ENCODE measurements around the gene DHDDS. TPM values are rescaled to one million over a fixed set of nuclear protein-coding genes. Genes with fewer than 3 reads are reported as not detected.

The DHDDS gene
- total RNA-seq, 2 experiments from 2014 or later, result 39.0 to 45.1 TPM

DNA sequence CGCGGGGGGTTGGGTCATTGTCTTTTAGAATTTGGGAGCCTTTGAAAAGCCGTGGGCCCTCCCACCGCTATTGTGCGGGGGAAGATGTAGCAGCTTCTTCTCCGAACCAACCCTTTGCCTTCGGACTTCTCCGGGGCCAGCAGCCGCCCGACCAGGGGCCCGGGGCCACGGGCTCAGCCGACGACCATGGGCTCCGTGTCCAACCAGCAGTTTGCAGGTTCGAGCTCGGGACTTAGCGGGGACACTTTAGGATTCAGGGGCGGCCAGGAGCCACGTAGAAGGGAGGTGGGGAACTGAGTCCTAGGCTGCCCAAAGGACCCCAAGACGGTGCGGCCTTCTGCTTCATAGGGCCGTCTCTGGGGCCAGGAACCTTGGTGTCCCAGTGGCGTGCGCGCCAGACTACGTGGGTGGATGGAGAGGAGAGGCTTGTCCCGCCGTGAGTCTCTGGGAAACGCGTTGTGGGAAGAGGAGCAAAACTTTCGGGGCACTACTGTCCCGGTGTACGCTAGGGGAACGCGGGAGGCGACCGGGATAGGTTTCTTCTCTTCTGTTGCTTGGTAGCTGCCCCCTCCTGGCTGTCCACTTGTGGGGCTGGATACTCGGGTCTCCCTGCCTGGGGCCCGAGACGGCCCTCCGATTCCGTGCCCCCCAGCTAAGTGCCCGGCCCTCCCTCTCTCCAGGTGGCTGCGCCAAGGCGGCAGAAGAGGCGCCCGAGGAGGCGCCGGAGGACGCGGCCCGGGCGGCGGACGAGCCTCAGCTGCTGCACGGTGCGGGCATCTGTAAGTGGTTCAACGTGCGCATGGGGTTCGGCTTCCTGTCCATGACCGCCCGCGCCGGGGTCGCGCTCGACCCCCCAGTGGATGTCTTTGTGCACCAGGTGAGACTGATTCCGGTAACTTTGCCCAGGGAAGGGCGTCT, 21.2 kb upstream of the DHDDS start, which contains the start of gene LIN28A:
Gene LIN28A, plus strand, starts transcription at position 112 of the 918 bp plus-strand sequence. Its CDS starts 75 bp downstream, at position 187.
- no peaks in the 10 kb centered on the region for H3K9me3 ChIP-seq (ENCODE audit: low read length)
- no peak for DNase-seq (ENCODE audit: low spot score)
- no peak within 1 kb of the TSS for H3K4me3 ChIP-seq (ENCODE audit: low read depth, low read length, poor library complexity, severe bottlenecking)
- H3K27ac ChIP-seq (ENCODE audit: low read depth, low read length, poor library complexity, severe bottlenecking), result no peak within 1 kb of the TSS
- CTCF ChIA-PET (ENCODE audit: unreplicated experiment), result no interaction called here
- peak within 1 kb of the TSS; percentile 29; the same call in 1 of the 2 replicates for H2AFZ ChIP-seq (ENCODE audit: low read length)
- no peaks in the 10 kb centered on the region for H3K36me3 ChIP-seq (ENCODE audit: insufficient read depth, low read length)
- no peaks in the 10 kb centered on the region for H3K9me2 ChIP-seq (ENCODE audit: insufficient read depth, low read length)
- peak within 1 kb of the TSS; percentile 26 for H3K4me2 ChIP-seq (ENCODE audit: low read length)
- no peaks in the 10 kb centered on the region for H4K20me1 ChIP-seq (ENCODE audit: insufficient read depth, low read length)
- POLR2A ChIA-PET, result no interaction called here
- H3K4me1 ChIP-seq (ENCODE audit: insufficient read depth, low read length, poor library complexity, severe bottlenecking), result peaks cover 15% of the 10 kb centered on the region
- no TSS peak for BruUV-seq (replicated peaks)
- H3K79me2 ChIP-seq (ENCODE audit: insufficient read depth, low read depth, low read length), result no peaks in the 10 kb centered on the region
- TF ChIP-seq EZH2phosphoT487 (IDR thresholded peaks at IDR 0.05; ENCODE audit: borderline replicate concordance, low read depth, low read length), result no peak
- TF ChIP-seq, protein P1, sequence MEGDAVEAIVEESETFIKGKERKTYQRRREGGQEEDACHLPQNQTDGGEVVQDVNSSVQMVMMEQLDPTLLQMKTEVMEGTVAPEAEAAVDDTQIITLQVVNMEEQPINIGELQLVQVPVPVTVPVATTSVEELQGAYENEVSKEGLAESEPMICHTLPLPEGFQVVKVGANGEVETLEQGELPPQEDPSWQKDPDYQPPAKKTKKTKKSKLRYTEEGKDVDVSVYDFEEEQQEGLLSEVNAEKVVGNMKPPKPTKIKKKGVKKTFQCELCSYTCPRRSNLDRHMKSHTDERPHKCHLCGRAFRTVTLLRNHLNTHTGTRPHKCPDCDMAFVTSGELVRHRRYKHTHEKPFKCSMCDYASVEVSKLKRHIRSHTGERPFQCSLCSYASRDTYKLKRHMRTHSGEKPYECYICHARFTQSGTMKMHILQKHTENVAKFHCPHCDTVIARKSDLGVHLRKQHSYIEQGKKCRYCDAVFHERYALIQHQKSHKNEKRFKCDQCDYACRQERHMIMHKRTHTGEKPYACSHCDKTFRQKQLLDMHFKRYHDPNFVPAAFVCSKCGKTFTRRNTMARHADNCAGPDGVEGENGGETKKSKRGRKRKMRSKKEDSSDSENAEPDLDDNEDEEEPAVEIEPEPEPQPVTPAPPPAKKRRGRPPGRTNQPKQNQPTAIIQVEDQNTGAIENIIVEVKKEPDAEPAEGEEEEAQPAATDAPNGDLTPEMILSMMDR (conservative IDR thresholded peaks at IDR 0.05; ENCODE audit: low read length), result no peak
- intact Hi-C loops (cut with micrococcal nuclease; ENCODE audit: unreplicated experiment), result loop anchor here (10.0 kb wide), 1 partner anchor 306 kb away; no protein-coding TSS in a partner anchor

DNA sequence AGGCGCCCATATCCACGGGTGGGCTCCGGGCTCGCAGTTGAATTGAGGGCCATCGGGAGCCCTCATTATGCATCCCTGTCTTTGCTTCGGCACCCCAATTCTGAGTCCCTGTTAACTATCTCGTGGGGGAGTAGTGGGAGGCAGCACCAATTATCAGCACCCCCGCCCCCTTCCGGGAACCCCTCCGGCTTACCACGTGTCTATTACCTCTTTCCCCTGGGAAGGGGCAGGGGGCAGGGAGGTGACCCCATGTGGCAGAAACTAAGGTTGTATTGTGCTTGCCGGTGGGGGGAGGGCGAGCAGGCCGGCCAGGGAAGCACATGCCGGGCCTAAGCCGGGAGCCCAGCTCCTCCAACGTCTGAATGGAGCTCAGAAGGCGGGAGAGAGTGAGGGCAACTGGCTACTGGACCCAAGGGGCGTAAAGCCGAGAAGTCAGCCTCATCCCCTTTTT, 20.5 kb upstream of the DHDDS start:
- Histone ChIP-seq H4K20me1 (ENCODE audit: insufficient read depth, low read length) (no peaks in the 10 kb centered on the region), H3K9me2 (ENCODE audit: insufficient read depth, low read length) (no peaks in the 10 kb centered on the region), H3K36me3 (ENCODE audit: insufficient read depth, low read length) (no peaks in the 10 kb centered on the region), H3K27ac (ENCODE audit: low read depth, low read length, poor library complexity, severe bottlenecking) (no peak overlapping the region), H3K79me2 (ENCODE audit: insufficient read depth, low read depth, low read length) (no peaks in the 10 kb centered on the region), H3K4me2 (ENCODE audit: low read length) (no peak overlapping the region), H2AFZ (ENCODE audit: low read length) (no peak overlapping the region), H3K4me3 (ENCODE audit: low read depth, low read length, poor library complexity, severe bottlenecking) (no peak overlapping the region), H3K4me1 (ENCODE audit: insufficient read depth, low read length, poor library complexity, severe bottlenecking) (peaks cover 15% of the 10 kb centered on the region), H3K9me3 (ENCODE audit: low read length) (no peaks in the 10 kb centered on the region)
- TF ChIP-seq, protein P1 (conservative IDR thresholded peaks at IDR 0.05; ENCODE audit: low read length), result no peak
- no TSS peak for BruUV-seq (replicated peaks)
- intact Hi-C loops (cut with micrococcal nuclease; ENCODE audit: unreplicated experiment), result loop anchor here (10.0 kb wide), 1 partner anchor 307 kb away; no protein-coding TSS in a partner anchor
- no peak for DNase-seq (ENCODE audit: low spot score)
- ChIA-PET POLR2A (interaction anchor here (0.5 kb wide), 1 partner anchor 1758 kb away, joined by 3 read pairs; no protein-coding TSS in a partner anchor), CTCF (ENCODE audit: unreplicated experiment) (no interaction called here)
